Lung (tissue), 12 donors: Measurements from ENCODE around the gene WFS1. TPM values are rescaled to one million over a fixed set of nuclear protein-coding genes. Genes with fewer than 3 reads are reported as not detected.

Experiments
- ATAC-seq: fragments of 200-7000 bp; cut with Tn5 transposase; one replicate; pipeline ENCODE4 v1.9.1; 2020; ENCODE audit warnings: moderate number of reproducible peaks; ENCODE audit not compliant: insufficient read depth, low FRiP score
- DNase-seq, 3 donors: peaks; one replicate each; pipeline ENCODE4 v3.0.0-alpha.2; 2013 to 2017
- H3K27ac ChIP-seq, 2 donors: one replicate each; pipeline ENCODE4 v1.5.1; 2013; ENCODE audit warnings: mild to moderate bottlenecking in 2 of 2, moderate library complexity in 2 of 2, control low read depth in 1 of 2, inconsistent platforms in 1 of 2, low read depth in 1 of 2, low read length in 1 of 2
- H3K27me3 ChIP-seq, 3 donors: one replicate each; pipeline ENCODE4 v1.5.1; 2013; ENCODE audit warnings: low read length in 2 of 3; ENCODE audit not compliant: control insufficient read depth in 3 of 3, insufficient read depth in 3 of 3
- H3K36me3 ChIP-seq, 4 donors: one replicate each; pipeline ENCODE4 v1.5.1; 2013; ENCODE audit warnings: low read length in 4 of 4, mild to moderate bottlenecking in 1 of 4, moderate library complexity in 1 of 4; ENCODE audit not compliant: control insufficient read depth in 4 of 4, insufficient read depth in 4 of 4
- H3K4me1 ChIP-seq, 5 donors: one replicate each; pipeline ENCODE4 v1.5.1; 2013; ENCODE audit warnings: low read length in 5 of 5, mild to moderate bottlenecking in 2 of 5, moderate library complexity in 1 of 5; ENCODE audit not compliant: control insufficient read depth in 5 of 5, insufficient read depth in 5 of 5
- H3K4me3 ChIP-seq: one replicate; pipeline ENCODE4 v1.5.1; 2013; ENCODE audit warnings: mild to moderate bottlenecking, control low read depth, moderate library complexity
- H3K9ac ChIP-seq, 2 donors: one replicate each; pipeline ENCODE4 v1.5.1; 2013; ENCODE audit warnings: low read length in 2 of 2, control low read depth in 1 of 2; ENCODE audit not compliant: insufficient read depth in 1 of 2
- H3K9me3 ChIP-seq, 4 donors: one replicate each; pipeline ENCODE4 v1.5.1; 2013; ENCODE audit warnings: low read length in 3 of 4, mild to moderate bottlenecking in 1 of 4, moderate library complexity in 1 of 4; ENCODE audit not compliant: control insufficient read depth in 4 of 4, insufficient read depth in 3 of 4
- WGBS, 2 donors: extraction: QIAGEN DNeasy Blood & Tissue Kit; methylation state at CpG; one replicate each; pipeline ENCODE4 v1.1.7; 2013; 5-methylcytosine and 5-hydroxymethylcytosine counted together
- polyA plus RNA-seq, 2 donors: library from polyadenylated mRNA; stranded (reverse); fragments of 200-250 nt; gene quantifications; one replicate each; pipeline ENCODE4 v1.2.1, GENCODE V29; 2013
- total RNA-seq, 2 donors: library from RNA; depleted of rRNA in 1 of 2; stranded (reverse); fragments of >200 nt in 1 of 2; gene quantifications; one replicate each; pipeline ENCODE4 v1.2.1, GENCODE V29; 2014 to 2021
- TF ChIP-seq, protein P1 (sequence below): IDR thresholded peaks from 2 replicates; pipeline ENCODE4 v1.5.1; 2012; ENCODE audit warnings: mild to moderate bottlenecking; ENCODE audit errors: control extremely low read depth, extremely low read depth
- donor health status: control.
- donor health status: control.
- donor health status: Bipolar disorder and iron deficiency.
- donor health status: healthy.
- donor health status: DM: yes; HTN: yes; CAD: no.

The WFS1 gene
- total and polyA plus RNA-seq, 4 donors, result 26.5 to 76.0 (median 30.2) TPM

DNA sequence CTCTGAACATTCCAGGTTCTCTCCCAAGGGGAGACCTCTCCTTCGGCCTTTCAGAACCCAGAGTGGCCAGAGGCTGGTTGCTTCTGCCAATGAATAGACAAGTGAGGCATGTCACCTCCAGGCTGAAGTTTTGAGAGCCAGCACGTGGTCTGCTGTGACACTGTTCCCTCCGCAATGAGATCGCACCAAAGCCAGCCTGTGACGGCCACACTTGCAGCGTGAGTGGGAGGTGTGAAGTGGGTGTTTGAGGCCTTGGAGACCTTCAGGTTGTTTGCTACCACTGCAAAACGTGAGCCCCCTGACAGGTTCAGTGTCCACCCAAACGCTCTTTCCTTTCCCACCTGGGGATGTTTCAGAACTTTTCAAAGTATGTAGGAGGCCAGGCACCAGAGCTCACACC lies 81.0 kb downstream of the WFS1 start:
- ATAC-seq (no peak), DNase-seq (no peak)
- Histone ChIP-seq H3K27ac (no peak overlapping the region), H3K9me3 (peaks cover 0 to under 1% (median 0%) of the 10 kb centered on the region in 4 donors), H3K9ac (no peak overlapping the region), H3K4me1 (no peaks in the 10 kb centered on the region), H3K36me3 (no peaks in the 10 kb centered on the region), H3K27me3 (peaks cover 0 to 6% (median 0%) of the 10 kb centered on the region in 3 donors), H3K4me3 (no peak overlapping the region)
- 63 to 78% methylated on average over 8 of the region's 8 CpGs for WGBS, 2 donors
- TF ChIP-seq, protein P1, sequence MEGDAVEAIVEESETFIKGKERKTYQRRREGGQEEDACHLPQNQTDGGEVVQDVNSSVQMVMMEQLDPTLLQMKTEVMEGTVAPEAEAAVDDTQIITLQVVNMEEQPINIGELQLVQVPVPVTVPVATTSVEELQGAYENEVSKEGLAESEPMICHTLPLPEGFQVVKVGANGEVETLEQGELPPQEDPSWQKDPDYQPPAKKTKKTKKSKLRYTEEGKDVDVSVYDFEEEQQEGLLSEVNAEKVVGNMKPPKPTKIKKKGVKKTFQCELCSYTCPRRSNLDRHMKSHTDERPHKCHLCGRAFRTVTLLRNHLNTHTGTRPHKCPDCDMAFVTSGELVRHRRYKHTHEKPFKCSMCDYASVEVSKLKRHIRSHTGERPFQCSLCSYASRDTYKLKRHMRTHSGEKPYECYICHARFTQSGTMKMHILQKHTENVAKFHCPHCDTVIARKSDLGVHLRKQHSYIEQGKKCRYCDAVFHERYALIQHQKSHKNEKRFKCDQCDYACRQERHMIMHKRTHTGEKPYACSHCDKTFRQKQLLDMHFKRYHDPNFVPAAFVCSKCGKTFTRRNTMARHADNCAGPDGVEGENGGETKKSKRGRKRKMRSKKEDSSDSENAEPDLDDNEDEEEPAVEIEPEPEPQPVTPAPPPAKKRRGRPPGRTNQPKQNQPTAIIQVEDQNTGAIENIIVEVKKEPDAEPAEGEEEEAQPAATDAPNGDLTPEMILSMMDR, result no peak

DNA sequence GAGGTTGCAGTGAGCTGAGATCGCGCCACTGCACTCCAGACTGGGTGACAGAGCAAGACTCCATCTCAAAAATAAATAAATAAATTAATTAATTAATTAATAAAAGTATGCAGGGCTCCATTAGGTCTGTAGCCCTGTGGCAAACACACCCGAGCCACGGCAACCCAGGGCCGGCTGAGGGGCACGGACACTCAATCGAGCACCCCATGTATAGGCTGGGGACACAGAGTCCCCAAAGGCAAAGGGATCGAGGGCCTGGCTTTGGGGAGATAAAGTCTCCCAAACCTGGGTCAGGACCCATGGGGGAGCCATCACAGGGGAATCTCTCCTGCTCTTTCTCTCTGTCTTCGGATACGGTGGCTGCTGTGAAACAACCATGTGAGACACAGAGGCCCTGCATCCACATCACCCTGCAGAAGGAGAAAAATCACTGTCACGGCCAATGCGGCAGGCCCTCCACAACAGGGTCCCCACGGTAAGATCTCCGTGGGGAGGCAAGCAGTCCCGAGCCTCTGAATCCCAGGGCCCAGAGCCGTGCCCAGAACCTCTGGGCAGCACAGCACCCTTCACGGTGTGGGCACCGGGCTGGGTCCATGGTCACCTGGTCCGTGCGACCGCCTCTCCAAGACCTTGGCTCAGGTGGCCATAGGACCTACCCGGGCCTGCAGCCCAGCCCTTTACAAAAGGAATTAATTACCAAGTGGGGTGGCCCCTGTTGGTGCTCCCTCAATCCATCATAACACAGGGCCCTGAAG lies 81.8 kb downstream of the WFS1 start:
- WGBS, 2 donors, result 85 to 95% methylated on average over 22 of the region's 22 CpGs
- H3K4me3 ChIP-seq, result no peak overlapping the region
- H3K36me3 ChIP-seq, result no peaks in the 10 kb centered on the region
- H3K4me1 ChIP-seq, result no peaks in the 10 kb centered on the region
- no peak for DNase-seq
- no peak overlapping the region for H3K27ac ChIP-seq
- H3K27me3 ChIP-seq, result peaks cover 0 to 6% (median 0%) of the 10 kb centered on the region in 3 donors
- no peaks in the 10 kb centered on the region for H3K9me3 ChIP-seq
- ATAC-seq, result no peak
- TF ChIP-seq, protein P1, result no peak
- no peak overlapping the region for H3K9ac ChIP-seq

DNA sequence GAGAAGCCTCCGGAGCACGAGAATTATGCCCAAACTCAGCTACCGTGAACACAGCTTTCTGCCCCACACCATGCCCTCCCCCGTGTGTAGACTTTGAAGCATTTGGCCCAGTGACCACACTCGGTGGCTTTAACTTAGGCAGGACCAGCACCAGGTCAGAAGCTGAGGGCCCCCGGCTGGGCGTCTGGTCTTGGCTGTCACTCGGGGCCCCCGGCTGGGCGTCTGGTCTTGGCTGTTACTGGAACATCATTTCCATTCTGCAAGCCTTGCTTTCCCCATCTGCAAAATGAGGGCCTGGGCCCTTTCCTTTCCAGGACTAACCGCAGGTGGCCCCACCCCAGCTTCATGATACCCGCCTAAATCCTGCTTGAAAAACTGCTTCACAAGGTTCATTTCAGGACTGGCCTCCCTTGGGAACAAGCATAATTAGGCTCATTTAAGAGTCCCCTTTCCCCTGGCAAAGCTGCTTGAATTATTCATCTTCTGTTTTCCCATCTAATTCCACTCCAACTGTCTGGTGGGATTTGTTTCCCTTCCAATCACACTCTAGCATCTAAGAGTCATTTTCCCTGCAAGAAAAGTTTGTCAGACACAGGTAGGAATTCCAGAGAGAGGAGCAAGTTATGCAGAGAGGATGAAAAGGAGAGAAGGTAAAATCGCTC lies 82.5 kb downstream of the WFS1 start:
- WGBS, 2 donors, result 74 to 81% methylated on average over 13 of the region's 13 CpGs
- TF ChIP-seq, protein P1, result no peak
- ATAC-seq, result no peak
- no peaks in the 10 kb centered on the region for H3K4me1 ChIP-seq
- peaks cover 0 to 6% (median 0%) of the 10 kb centered on the region in 3 donors for H3K27me3 ChIP-seq
- no peak overlapping the region for H3K27ac ChIP-seq
- H3K9me3 ChIP-seq, result no peaks in the 10 kb centered on the region
- no peak for DNase-seq
- no peak overlapping the region for H3K4me3 ChIP-seq
- H3K36me3 ChIP-seq, result no peaks in the 10 kb centered on the region
- no peak overlapping the region for H3K9ac ChIP-seq

Other genes starting within 250 kb of the WFS1 start
- gene JAKMIP1, start 69.3 kb upstream of the WFS1 start, total RNA-seq, result under 1 TPM; 0.15 to 0.28 TPM
- under 1 TPM; 0.08 to 0.46 TPM for gene JAKMIP1, start 69.3 kb upstream of the WFS1 start, polyA plus RNA-seq
- under 1 TPM; 0.03 to 0.57 TPM for gene PPP2R2C, start 202.8 kb downstream of the WFS1 start, total RNA-seq
- under 1 TPM; 0.04 to 0.05 TPM for gene PPP2R2C, start 202.8 kb downstream of the WFS1 start, polyA plus RNA-seq